SKM-1 treated with dmso at 0.1 percent for 144 hours (cell line): ENCODE results near the gene MRPL40.

Experiments used
- DNase-seq: peaks from one replicate; lab custom pipeline; 2025; ENCODE audit not compliant: unreplicated experiment; lab: John Stamatoyannopoulos, UW

The MRPL40 gene

DNA sequence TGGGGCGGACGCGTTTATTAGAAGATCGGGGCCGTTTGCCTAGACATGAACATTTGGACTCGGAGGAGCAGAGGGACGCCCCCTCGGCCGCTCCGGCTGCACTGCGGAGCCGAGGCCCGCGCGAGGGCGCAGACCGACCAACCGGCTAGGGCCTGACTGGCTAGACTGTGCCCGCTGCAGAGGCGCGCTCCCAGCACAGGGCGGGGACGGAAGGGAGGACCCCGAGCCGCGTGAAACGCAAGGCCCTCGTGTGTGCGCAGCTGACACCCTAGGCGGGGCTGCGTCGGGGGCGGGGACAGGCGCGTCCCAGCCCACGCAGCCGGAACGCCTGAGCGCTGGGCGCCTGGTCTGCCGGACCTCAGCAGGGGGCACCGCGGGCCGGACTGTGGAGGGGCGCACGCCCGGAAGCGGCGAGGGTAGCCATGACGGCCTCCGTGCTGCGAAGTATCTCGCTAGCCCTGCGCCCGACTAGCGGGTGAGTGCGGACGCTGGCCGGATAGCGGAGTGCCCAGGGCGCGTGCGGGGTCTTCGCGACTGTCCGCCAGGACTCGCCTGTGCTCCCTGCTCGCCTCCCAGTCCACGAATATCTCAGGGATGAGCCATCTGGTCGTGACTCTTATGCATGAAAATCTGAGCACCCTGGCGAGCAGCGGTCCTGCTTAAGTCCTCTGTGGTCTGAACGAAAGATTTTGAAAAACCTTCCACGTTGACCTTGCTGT lies at the start of gene MRPL40:
Gene MRPL40 (plus strand): TSS at position 413 of the 719 bp plus-strand sequence. CDS start 10 bp downstream, at position 423.
- peak; percentile 88 for DNase-seq

- DNase-seq: no peak
Measured at GRCh38 chr22:19383292-19383691, 49.1 kb upstream of the MRPL40 start.

DNA sequence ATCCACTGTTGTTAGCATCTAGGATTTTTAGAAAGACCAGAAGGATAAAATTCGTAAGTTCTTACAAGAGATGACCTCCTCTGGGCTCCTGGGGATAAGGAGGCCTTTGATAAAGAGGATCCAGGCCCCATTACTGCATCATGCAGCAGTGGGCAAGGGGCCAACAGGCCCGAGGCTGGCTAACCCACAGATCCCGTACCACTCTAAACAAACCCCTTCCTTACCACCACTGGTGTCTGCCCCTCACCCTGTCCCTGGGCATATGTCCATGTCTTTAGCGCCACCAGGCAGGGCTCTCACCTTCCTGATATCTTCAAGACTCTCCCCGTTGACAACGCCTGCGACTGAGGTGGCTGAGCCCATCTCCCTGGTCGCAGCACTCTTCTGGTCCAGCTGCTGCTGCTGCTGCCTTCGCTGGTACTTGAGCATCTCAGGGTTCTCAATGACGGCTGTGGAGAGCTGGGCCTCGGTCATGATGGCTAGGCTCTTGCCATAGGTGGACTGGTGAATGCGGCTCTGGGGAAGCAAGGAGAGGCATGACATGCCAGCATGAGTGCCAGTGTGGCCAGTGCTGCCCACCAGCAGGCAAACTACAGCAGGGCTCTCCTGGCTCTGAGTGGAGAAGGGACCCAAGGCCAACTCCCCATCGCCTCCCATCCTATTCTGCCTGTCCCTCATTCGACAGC lies 47.0 kb upstream of the MRPL40 start:
- no peak for DNase-seq

GRCh38 chr22:19386248-19386647 lies 46.1 kb upstream of the MRPL40 start:
- no peak for DNase-seq

GRCh38 chr22:19387038-19387437 lies 45.3 kb upstream of the MRPL40 start:
- DNase-seq: no peak

DNA sequence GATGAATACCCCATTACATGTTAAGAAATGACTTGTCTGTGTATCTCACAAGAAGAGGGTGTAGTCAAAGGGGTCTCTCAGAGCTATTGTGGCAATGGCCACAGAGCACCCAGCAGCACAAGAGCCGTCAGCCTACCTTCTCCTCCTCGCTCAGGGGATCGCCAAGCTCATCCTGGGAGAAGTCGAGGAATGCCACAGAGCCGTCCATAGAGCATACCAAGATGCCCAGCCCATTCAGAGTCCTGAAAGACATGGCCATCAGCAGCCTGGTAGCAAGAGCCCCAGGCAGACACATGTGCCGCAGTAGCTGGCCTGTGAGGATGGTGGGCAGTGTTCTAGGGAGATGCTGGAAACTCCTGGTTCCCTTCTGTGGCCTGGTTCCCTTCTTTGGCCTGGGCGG lies 44.8 kb upstream of the MRPL40 start:
- DNase-seq: no peak

GRCh38 chr22:19393704-19394103 lies 38.6 kb upstream of the MRPL40 start:
- DNase-seq: no peak

- no peak for DNase-seq
Measured at GRCh38 chr22:19394274-19395050, 37.9 kb upstream of the MRPL40 start.

DNA sequence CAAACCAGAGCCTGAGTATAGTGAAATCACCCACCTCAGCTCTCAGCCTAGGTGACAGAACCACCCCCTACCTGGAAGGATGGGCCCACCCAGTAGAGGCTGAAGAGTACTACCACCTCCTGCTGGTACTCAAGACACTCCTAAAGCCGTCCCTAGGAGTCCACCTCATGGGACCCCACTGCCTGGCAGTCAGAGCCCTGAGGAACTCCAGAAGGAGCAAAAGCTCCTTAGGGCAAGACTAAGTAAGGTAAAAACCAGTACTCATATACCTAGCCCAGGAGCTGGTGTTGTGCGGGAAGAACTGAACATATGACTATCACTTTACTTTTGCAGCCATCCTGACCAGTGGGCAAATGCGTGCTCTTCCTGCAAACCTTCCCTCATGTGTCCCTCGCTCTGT lies 37.1 kb upstream of the MRPL40 start:
- DNase-seq: no peak

DNA sequence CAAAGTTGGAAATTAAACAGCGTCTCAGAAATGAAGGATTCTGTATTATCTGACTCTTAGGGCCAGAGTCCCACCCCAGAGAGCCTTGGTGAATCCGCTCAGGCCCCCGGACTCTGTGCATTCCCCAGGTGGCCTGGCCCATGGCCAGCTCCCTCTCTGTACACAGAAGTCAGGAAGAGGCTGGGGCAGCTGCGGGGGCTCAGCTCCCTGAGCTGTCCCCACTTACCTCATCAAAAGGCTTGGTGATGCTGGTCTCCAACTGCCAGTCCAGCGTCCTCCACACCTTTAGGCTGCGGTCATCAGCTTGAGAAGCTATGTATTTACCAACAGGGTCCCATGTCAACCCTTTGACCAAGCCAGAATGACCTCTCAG lies 35.8 kb upstream of the MRPL40 start:
- DNase-seq: no peak

DNA sequence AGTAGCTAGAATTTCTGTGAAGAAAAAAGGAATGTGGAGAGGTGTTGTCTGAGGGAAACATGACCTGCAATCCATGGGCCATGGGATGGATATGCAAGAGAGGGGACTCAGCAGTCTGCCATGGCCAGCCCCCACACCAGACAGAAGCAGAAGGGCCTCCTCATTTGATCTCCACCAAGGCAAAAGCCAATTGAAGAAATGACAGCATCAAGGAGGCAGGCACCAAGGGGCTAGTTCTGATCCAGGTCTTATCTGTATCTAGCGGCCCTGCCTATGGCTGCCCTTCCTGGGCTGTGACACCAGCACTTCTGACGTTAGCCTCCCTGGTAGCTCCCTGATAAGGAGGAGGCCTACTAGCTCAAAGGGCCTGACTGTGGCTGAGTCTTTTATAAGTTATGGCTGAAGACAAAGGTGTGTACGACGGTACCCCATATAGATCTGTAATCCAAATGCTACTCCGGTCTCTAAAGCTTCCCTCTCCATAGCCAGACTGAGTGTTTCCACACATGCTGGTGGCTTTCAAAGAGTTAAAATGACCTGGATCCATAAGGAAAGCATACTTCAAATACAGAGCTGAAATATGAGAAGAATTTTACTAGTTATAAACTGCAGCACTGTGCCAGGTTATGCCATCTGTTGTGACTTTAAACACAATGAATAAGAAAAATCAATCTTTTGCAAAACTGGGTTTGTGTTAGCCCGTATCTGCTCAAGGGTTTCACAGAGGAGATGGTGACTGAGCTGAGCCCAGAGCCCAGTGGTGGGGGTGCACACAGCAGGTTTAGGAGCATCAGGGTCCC lies 35.2 kb upstream of the MRPL40 start:
- DNase-seq: no peak

DNA sequence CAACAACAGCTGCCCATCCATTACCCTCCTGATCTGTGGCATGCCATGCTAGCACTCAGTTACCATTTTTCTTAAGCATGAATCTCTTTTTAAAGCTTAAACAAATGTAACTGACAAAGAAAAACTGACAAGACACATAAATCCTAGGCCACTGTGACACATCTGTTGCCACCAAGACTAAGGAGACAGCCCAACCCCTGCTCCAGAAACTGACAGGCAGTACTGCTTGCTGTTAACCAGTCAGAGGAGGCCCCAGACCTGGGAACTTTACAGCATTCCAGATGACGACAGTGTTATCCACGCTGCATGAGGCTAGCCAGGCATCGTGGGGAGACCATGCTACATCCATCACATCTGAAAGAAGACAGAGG lies 34.6 kb upstream of the MRPL40 start:
- DNase-seq: no peak

GRCh38 chr22:19398206-19398605 lies 34.1 kb upstream of the MRPL40 start:
- DNase-seq: no peak

GRCh38 chr22:19398652-19399051 lies 33.7 kb upstream of the MRPL40 start:
- no peak for DNase-seq

DNA sequence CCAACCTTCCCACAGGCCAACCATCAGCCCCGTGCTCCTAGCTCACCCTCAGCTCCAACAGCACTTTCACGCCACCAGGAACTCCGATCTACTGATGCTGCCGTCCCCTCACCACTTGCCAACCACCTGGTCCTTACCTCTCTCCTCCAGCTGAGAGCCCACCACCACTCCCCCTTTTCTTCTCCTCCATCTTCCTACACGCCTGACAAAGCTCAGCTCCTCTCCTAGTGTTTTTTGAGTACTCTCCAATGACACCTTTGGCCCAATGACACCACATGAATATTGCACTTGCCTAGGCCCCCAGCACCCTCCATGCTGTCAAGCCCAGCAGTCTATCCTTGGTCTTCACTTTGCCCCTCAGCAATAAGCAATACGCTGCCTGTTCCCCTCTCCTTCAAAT lies 31.5 kb upstream of the MRPL40 start:
- DNase-seq: no peak

DNA sequence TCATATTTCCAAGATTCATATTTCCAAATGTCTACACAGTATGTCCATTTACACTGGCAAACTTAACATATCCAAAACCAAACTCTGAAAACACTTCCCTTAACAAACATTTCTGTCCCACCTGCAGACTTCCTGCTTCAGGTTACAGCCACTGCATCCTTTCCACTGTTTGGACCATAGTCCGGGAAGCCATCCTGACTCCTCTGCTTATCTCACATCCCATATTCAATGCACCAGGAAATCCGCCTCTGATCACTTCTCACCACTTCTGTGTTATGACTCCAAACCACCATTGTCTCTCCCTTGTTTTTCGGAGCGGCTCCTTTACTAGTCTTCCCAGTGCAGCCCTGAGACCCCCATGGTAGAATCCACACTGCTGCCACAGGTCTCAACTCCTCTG lies 30.9 kb upstream of the MRPL40 start:
- DNase-seq: no peak

DNA sequence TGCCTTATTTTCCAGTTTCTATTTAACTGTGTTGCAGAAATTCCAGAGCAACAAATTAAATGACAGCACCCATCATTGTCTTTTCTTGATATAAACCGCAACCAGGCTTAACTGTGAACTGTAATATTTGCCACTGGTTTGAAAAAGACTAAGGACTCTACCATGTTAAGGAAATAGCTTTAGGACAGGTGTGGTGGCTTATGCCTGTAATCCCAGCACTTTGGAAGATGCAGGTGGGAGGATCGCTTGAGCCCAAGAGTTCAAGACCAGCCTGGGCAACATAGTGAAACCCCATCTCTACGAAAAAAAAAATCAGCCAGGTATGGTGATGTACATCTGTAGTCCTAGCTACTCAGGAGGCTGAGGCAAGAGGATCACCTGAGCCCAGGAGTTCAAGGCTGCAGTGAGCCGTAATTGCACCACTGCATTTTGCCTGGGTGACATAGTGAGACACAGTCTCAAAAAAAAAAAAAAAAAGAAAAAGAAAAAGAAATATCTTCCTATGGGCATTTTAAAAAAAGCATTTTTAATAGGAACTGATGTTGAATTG lies 29.6 kb upstream of the MRPL40 start:
- no peak for DNase-seq

GRCh38 chr22:19404676-19405075 lies 27.7 kb upstream of the MRPL40 start:
- no peak for DNase-seq

DNA sequence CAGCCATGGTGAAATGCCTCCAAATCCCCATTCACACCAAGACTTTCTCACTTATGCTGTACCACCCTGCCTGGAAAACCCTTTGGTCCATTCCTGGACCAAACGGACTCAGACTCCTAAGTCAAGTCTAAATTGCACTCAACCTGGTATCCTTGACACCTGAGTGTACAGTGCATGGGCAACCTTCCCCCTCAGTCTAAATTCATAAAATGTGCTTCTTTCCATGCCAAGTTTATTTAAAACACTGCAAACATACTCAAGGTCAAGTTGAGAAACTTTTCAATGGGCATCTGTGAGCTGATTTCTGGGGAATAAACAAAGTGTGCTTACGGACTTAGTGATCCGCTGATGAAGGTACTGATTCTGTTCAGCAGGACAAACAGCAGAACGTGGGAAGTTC lies 27.2 kb upstream of the MRPL40 start:
- no peak for DNase-seq

GRCh38 chr22:19405652-19406051 lies 26.7 kb upstream of the MRPL40 start:
- DNase-seq: no peak

- DNase-seq: no peak
Measured at GRCh38 chr22:19406281-19406811, 26.0 kb upstream of the MRPL40 start.
